GM18517 (cell line): ENCODE measurements around the gene RAI1.

ENCODE experiments used
- ATAC-seq: cut with Tn5 transposase; IDR thresholded peaks from one replicate; pipeline ENCODE4 v1.9.1; 2021; ENCODE audit warnings: mild to moderate bottlenecking, moderate library complexity; ENCODE audit not compliant: unreplicated experiment

RAI1 gene

DNA sequence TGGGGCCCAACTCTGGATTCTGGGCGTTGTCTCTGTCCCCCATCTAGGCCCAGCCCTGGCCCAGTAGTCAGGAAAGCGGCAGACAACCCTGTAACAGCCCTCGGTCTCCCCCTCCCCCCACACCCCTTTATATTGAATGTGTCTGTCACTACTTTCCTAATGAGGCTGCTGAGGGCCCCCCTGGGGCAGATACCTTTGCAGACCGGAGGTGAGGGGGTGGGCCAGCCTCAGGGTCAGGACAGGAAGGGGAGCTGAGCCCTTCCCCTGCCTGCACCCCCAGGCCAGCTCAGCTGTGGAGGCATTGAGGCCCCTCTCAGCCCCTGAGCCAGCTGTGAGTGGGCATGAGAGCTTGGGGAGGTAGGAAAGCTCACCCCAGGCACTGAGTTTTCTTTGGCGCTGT, 17.1 kb downstream of the RAI1 start:
- no peak for ATAC-seq

DNA sequence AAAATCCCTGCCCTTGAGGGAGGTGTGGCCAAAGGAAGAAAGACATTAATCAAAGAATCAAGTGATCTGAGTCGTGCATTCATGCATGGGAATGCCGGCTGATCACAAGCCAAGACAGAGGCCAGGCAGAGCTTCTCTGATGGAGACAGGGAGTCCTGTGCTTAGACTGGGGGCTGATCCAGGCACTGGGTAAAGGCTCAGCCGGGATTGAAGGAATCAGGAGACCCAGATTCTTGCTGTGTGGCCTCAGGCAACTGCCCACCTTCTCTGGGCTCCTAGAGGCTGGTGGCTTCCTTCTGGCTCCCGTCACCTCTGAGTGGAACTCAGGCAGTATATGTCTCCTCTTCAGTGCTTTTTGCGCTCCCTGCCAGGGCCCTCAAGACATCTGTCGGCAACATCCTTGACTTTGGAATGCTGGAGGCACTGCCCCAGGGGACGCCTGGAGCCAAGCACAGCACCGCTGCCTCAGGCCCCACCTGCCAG, 17.7 kb downstream of the RAI1 start:
- no peak for ATAC-seq

DNA sequence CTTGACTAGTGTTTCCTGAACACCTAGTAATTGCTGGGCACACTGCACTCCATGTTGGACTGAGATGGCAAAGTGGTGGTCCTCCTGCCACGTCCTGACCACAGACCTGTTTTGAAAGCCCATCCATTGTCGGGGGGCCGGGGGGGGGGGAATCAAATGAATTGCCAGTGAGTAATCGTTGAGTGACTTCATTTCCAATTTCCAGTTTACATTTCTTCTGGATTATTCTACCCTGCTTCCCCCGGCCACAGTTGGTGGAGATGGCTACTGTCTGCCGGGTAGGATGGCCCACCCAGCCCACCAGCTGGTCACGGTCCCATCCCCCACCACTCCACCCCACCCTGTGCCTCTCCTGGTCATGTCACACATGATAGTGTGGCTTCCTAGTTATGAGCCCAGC, 18.2 kb downstream of the RAI1 start:
- no peak for ATAC-seq

DNA sequence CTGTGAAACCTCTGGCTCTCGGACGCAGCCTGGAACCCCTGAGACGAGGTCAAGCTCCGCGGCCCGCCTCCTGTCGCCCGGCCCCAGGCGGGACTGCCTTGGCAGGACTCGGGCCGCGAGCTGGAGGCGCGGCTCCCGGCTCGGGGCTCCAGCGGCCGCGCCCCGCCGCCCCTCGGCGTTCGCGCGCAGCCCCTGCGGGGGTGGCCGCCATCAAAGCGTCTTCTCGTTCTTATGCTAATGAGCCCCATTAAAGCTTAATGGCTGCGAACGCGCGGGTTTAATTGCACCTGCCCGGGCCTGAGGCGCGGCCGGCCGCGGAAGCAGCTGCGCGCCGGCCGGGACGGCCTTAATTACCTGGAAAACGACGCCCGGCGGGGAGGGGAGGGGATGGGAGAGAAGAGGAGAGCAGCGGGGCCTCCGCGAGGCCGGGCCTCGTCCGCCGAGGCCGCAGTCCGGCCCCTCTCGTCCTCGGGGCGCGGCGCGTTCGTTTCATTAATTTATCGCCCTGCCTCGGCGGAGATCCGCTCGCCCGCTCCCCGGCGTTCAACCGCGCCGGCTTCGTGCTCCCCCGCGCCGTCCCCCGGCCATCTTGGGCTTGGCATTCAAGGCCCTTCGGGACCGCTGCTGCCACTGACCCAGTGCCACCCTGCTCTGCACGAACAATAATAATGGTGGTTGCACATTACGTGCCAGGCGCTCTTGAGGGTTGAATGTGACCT, 19.2 kb downstream of the RAI1 start:
- ATAC-seq: no peak

DNA sequence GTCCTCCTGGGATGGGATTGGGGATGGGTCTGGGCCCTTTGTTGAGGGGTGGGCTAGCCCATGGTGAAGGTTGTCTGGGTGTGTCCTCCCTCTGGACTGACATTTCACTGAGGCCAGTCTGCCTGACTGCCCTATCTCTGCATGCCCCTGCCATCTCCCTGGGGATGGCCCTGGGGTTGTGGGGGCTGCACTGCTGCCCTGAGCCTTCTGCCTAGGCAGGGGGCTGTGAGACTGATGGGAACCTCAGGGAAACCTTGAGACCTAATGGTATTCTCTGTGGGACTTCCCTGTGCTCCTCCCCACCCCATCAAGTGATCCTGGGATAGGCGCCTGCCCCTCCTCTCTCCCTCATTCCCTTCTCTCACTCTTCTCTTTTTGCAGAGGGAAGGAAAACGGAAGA, 19.9 kb downstream of the RAI1 start:
- ATAC-seq: no peak

DNA sequence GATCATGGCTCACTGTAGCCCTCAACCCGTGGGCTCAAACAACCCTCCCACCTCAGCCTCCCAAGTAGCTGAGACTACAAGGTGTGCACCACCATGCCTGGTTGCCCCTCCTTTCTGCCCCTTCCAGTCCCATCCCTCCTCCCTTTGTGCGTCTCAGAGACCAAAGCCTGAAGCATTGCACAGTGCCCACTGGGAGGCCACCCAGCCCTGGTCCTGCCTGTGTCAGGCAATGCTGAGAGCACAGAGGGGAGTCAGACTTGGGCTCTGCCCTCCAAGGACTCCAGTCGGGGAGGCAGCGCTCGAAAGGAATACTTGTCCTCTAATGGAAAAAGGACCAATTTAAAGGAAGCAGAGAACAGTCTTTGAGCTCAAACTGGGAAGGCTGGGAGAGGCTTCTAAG, 20.4 kb downstream of the RAI1 start:
- no peak for ATAC-seq

DNA sequence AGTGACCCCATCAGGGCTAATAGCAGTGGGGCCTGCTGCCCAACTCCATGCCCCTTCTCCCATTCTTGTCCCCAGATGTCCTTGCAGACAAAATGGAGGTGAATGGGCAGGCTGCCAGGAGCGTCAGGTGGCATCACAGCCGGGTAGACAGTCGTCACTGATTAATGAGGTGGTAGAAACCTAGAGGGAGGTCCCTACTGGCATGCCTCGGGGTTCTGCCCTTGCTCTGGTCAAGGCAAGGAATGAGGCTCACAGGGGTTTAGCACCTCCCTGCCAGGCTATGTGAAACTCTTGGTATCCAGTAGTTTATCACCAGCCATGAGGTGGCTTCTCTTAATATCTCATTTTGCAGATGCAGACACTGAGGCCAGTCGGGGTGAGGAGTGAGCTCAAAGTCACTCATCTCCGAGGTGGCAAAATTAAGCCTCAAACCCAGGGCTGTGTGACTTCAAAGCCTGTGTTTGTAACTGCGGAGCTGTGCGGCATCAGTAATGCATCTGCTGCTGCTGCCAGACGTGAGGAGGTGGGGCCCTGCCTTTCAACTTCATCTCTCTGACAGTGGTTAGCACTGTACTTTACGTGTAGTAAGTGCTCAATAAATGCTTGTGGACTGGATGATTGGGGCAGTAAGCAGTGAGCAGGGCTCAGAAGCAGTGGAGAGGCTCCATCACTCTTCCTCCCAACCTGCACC, 21.3 kb downstream of the RAI1 start:
- ATAC-seq: no peak

DNA sequence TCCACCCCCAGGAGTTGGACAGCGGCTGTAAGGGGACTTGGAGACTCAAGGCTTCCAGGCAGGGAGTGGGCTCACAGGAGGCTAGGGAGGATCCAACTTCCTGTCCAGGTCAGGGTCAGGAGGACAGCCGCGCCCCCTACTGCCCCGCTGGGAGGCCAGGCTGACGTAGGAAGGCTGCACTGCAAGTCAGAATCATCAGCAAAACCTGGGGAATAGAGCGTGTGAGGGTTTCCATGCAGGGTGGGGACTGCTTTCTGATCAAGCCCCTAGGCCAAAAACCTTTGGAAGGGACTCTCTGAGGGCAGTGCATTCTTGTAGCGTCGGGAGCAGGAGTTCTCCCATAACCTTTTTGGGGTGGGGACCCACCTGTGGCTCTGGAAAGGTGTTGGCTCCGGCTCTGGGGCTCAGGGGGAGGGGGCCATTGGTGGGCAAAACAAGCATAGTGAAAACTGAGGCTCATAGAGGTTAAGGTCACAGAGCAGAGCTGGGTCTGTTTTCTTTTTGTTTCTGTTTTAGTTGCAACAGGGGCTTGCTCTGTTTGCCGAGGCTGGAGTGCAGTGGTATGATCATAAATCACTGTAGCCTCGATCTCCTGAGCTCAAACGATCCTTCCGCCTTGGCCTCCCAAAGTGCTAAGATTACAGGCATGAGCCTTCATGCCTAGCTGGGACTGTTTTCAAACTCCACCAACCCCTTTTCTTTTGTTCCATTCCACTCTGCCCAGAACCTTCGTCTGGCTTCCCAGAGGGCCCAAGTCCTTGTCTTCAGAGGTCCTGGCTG, 22.1 kb downstream of the RAI1 start:
- no peak for ATAC-seq

DNA sequence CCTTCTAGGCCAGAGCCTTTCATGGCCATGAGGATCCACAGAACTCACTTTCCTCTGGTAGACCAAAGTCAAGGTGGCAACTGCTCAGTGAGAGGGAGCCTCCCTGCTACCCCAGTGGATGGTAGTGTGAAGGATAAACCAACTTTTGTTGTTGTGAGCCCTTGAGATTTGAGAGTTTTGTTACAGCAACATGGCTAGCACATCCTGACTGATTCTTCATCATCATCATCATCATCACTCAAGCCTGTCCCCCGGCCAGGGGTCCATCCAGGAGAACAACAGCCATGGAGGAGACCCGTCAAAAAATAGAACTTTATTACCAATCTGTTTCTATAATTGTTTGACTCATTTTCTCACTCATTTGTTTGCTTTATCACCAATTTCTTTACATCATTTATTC, 23.7 kb downstream of the RAI1 start:
- no peak for ATAC-seq

DNA sequence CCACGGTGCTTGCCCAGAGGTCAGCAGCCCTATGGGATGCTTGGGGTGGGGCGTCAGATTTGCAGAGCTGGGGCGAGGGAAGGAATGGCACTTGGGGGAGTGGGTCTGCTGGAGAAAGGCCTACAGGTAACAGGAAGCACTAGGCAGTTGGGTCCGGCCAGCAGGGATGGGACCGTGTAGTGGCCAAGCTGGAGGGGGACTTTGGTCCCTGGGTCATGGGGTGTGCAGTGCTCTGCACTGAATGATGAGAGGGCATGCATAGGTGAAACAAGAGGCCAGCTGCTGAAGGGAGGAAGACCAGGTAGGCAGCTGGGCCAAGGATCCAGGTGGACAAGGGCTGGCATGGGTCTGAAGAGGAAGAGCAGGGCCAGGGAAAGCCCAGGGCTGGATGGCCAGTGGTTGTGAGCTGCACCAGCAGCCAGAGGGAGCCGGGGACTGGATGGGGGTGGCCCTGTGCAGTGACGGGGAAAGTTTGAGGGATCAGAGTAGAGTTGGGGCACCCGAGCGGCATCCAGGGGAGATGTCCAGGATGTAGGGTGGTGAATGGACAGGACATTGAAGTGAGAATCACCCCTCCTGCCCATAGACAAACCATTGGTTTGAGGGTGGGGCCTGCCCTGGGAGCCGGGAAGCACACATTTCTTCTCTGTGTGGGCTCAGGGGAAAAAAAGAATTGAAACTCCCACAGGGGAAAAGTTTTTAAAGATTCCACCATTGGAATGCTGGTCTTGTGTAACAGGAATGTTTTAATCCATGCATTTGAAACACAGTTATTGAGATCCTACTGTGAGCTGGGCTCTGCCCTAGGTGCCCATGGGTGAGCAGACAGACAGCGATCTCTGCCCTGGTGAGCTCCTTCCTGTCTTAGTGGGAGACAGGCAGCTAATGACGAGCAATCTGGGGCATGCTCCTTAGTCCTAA, 25.1 kb downstream of the RAI1 start:
- no peak for ATAC-seq

DNA sequence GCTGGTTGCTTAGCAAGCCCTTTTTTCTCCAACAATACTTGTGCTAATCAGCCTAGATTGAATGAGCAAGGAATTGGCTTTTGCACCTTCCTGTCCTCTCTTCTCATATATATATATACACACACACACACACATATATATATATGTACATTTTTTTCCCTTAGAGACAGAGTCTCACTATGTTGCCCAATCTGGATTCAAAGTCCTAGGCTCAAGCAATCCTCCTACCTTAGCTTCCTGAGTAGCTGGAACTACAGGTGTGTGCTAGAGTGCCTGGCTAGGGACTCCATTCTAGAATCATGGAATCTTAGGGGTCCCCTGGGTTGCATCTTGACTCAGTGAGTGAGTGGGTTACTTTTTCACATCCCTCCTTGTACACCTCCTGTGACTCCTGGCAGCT, 27.0 kb downstream of the RAI1 start:
- no peak for ATAC-seq

DNA sequence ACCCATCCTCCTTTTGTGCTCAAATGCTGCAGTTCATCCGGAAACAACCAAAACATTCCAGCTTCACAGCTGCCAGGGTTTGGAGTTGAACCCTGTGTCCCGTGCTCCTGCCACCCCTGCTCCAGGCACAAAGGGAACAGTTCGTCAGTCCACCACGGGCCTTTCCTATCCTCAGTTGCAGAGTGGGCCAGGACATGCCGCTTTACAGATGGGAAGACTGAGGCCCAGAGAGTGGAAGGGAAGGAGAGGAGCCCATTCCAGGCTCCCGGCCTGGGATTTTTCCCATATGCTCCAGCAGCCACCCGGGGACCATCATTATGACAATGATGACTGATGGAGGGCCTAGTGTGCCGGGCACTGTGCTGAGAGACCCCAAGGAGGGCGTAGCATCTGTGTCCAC, 27.6 kb downstream of the RAI1 start:
- no peak for ATAC-seq

DNA sequence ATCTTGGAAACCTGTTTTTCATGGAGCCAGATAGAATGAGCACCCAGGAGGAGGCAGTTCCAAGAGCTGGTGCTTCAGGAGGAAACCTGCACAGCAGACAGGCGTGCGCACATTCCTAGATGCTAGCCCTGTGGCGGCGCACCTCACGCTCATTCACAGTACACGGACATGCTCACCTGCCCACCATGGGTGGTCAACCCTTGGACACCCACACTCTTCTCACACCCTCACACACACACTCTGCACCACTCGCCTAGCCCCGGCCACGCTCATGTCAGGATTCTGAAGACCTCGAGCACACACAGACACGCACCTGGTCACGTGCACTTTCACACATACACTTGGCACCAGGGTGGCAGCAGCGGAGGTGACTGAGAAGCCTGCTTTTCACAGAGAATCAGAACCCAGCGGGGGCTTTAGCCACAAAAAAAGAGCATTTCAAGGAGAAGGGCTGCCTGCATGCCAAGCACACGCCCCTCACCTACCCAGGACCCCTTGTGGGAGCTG, 28.6 kb downstream of the RAI1 start:
- ATAC-seq: no peak

DNA sequence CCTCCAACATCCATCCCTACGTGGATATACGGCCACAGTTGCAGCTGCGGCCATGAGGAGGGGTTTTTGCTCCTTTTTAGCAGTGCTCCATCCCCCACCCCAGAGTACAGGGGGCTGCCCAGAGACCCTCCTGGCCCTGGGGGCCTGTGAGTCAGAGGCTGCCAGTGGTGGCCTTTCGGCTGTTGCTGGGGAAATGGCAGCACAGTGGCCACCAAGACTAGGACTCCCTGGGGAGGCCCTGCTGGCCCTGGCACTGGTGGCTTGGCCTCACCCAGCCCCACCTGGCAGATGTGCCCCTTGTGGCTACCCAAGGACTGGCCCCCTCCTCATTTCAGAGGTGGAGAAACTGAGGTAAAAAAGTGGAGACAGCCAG, 29.1 kb downstream of the RAI1 start:
- ATAC-seq: no peak

DNA sequence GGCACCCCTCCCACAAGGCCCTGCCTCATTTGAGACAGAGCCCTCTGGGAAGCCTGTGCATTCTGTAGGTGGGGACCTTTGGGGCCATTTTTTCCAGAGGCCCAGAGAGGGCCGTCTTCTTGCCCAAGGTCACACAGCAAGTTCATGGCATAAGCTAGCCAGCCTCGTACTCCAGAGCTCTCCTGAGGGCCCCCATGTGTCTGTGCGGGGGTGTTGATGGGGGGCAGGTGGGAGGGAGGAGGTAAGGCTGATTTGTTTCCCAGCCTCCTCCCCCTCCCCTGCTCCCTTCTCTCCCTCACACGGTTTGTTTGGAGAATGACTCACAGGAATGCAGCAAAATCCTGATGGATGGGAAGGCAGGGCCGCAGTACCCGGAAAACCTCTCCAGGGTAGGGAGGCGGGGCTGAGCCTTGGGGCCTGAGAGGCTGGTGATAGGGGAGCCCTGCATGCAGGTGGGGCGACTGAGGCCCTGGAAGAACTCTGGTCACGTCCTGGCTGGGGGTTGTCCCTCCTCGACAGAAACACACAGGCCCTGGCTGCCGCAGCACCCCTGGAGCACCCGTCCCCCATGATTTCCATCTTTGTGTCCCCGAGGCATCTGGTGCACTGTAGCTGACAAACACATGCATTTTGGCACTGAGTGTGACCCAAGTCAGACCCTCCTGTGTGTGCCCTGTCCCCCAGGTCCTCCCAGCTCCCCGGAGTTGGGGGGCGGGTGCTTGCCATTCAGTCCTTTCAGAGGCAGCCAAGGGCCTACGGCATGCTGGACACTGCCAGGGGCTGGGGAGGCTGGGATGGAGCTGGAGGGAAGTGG, 29.7 kb downstream of the RAI1 start:
- ATAC-seq: no peak

DNA sequence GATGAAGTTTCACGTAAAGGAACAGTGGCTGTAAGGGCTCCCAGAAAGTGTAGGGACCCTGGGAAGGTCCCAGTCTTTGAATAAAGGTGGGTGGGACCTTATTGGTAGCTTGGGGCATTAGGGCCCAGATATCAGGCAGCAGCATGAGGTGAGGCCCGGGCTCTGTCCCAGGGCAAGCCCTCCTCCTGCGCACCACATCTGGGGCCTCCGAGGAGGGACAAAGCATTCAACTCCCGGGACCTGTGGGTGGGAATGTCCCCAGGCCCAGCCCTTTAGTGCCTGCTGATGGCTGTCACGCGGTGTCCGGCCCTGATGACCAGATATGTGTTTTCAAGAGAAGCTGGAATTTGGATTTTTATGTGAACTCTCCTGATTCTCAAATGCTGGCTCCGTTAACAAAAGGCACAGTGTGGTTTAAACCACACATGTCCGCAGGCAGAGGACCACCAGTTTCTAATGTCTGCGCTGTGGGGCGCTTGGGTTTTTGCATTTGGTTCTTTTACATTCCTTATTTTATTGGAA, 30.4 kb downstream of the RAI1 start:
- no peak for ATAC-seq

DNA sequence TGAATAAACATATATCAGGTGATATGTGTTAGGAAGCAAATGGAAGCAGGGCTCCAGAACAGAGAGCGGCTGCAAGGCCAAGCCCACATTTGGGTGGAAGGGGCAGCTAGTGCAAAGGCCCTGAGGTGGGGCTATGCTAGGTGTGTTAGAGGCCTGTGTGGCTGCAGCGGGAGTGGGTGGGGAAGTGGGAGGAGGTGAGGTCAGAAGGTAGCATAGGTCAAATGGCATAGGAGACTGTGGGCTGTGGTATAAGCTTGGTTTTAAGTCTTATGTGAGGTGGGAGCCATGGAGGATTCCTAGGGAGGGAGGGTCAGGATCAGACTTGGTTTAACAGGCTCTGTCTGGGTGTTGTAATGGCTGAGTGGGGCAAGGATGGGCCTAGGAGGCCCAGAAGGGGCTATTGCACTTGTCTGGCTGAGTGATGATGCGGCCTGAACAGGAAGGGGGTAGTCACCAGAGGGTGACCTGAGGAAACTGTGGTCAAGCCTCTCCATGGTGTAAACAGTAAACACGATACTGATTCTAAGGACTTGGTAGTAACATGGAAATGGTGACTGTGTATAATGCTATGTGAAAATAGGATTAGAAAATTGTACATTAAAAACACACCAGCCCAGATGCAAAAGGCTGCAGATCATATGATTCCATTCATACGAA, 31.1 kb downstream of the RAI1 start:
- ATAC-seq: peak; percentile 83

DNA sequence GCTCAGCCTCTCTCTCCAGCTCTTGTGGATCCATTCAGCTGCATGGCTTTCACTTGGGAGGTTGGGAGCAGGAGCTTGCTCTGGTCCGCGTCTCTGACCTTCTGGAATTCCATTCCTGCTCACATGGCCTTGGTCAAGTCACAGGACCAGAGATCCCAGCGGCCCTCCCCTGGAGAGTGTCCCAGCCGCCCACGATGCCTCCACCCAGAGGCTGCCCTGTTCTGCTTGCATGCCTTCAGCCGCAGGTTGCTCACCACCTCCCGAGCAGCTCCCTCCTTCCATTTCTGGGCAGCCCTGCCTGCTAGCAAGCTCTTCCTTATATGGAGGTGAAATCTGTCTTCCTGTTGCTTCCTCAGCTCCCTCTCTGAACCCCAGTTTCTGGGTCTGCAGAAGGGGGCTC, 32.6 kb downstream of the RAI1 start:
- ATAC-seq: no peak

DNA sequence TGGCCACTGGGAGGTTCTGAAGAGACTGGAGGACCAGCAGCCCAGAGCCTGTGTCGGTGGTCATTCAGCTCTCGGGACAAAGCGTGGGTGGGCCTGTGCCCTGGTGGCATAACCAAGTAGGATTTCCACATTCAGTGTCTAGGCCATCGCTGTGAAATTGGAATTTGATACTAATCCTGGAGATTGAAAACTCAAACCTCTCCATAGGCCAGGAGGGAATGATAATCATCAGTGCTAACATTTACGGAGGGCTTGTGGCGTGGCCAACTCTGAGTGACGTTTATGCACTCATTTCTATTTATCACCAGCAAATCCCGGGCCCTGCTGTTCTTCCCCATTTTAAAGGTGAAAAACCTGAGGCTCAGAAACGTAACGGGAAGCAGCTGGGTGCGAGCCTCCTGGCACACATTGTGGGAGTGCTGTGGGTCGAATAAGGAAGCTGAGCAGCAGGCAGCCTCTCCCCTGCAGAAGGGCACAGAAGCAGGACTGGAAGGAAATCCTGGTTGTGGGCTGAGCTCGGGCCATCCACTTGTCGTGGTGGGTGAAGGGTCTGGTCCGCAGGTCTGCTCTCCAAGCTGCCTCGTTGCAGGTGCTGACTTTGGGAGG, 33.1 kb downstream of the RAI1 start:
- ATAC-seq: no peak
